GM21528 (cell line): ENCODE data around the gene NR1H4.
"Not testable (repeated sequence)": the region's sequence is repeated elsewhere in the genome, so short reads cannot be mapped to it uniquely, and the experiment has no call there.

Source experiments
- ATAC-seq: cut with Tn5 transposase; IDR thresholded peaks from one replicate; pipeline ENCODE4 v1.9.1; 2021; ENCODE audit warnings: mild to moderate bottlenecking, moderate library complexity; ENCODE audit not compliant: unreplicated experiment, low FRiP score

NR1H4 gene

GRCh38 chr12:100468126-100468525, 5.5 kb upstream of the NR1H4 start:
- no peak for ATAC-seq

GRCh38 chr12:100472325-100472724, 1.3 kb upstream of the NR1H4 start:
- ATAC-seq, result no peak

GRCh38 chr12:100473050-100473715, 483 bp upstream of the NR1H4 start:
- ATAC-seq, result no peak

GRCh38 chr12:100474617-100475016, 951 bp downstream of the NR1H4 start:
- no peak for ATAC-seq

GRCh38 chr12:100476013-100476751, 2.5 kb downstream of the NR1H4 start:
- ATAC-seq, result no peak

GRCh38 chr12:100481021-100481420, 7.4 kb downstream of the NR1H4 start:
- no peak for ATAC-seq

GRCh38 chr12:100484183-100484886, 10.7 kb downstream of the NR1H4 start:
- no peak for ATAC-seq

- no peak for ATAC-seq
Measured at GRCh38 chr12:100484891-100485471, 11.3 kb downstream of the NR1H4 start.

- no peak for ATAC-seq
Measured at GRCh38 chr12:100485983-100486382, 12.3 kb downstream of the NR1H4 start.

GRCh38 chr12:100489251-100489820, 15.7 kb downstream of the NR1H4 start:
- ATAC-seq, result no peak

- no peak for ATAC-seq
Measured at GRCh38 chr12:100490056-100490455, 16.4 kb downstream of the NR1H4 start.

GRCh38 chr12:100491104-100491503, 17.4 kb downstream of the NR1H4 start:
- no peak for ATAC-seq

GRCh38 chr12:100493396-100494012, 19.8 kb downstream of the NR1H4 start:
- no peak for ATAC-seq

- ATAC-seq, result no peak
Measured at GRCh38 chr12:100494026-100494425, 20.4 kb downstream of the NR1H4 start.

- no peak for ATAC-seq
Measured at GRCh38 chr12:100494538-100494937, 20.9 kb downstream of the NR1H4 start.

GRCh38 chr12:100497105-100497795, 23.6 kb downstream of the NR1H4 start:
- no peak for ATAC-seq

GRCh38 chr12:100498141-100498540, 24.5 kb downstream of the NR1H4 start:
- no peak for ATAC-seq

GRCh38 chr12:100499416-100499815, 25.8 kb downstream of the NR1H4 start:
- ATAC-seq, result no peak

- ATAC-seq, result not testable (repeated sequence)
Measured at GRCh38 chr12:100502718-100503117, 29.1 kb downstream of the NR1H4 start.

GRCh38 chr12:100503228-100503628, 29.6 kb downstream of the NR1H4 start:
- no peak for ATAC-seq
